NCI-H2227 (cell line): Measurements from ENCODE around the gene TMEM47.

Experiments used
- DNase-seq: peaks from one replicate; lab custom pipeline; 2025; ENCODE audit not compliant: unreplicated experiment; lab: John Stamatoyannopoulos, UW

The TMEM47 gene

GRCh38 chrX:34586346-34586911 lies 70.7 kb downstream of the TMEM47 start:
- DNase-seq: no peak

GRCh38 chrX:34585561-34585960 lies 71.5 kb downstream of the TMEM47 start:
- no peak for DNase-seq

GRCh38 chrX:34584781-34585180 lies 72.3 kb downstream of the TMEM47 start:
- DNase-seq: no peak

- no peak for DNase-seq
These were observed 77.0 kb downstream of the TMEM47 start for GRCh38 chrX:34580069-34580468.

GRCh38 chrX:34578237-34578636 lies 78.8 kb downstream of the TMEM47 start:
- DNase-seq: no peak
